T-helper 1 cell (primary cell): ENCODE results near the gene LRRC45.
"Not testable (repeated sequence)": the region's sequence is repeated elsewhere in the genome, so short reads cannot be mapped to it uniquely, and the experiment has no call there.

ENCODE experiments used
- DNase-seq, 5 donors: peaks; one replicate each; pipeline ENCODE4 v3.0.0-alpha.2; 2012 to 2020
- total RNA-seq, 4 donors: gene quantifications; one replicate each; lab custom pipeline; 2026; lab: John Stamatoyannopoulos, UW

The LRRC45 gene
- total RNA-seq, result 14.5 to 21.7 (median 20.8) reads per million in 4 donors

DNA sequence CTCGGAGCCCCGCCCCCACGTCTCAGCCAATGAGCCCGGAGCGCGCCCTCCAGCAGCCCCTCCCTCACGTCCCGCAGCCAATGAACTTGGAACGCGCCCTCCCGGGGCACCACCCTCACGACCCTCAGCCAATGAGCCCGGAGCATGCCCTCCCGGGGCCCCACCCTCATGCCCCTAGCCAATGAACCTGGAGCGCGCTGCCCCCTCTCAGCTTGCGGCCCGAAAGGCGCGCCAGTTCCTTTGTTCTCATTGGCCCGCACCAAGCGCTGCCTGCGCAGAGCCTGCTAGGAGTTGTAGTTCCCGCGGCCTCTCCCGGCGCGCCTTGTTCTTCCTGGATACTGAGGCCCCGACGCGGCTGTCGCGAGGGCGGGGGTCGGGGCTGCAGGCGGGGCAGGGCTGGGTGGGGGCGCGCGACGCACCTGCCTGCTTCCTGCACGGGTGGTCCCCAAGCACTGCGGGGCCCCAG lies at the start of gene LRRC45:
LRRC45 (plus strand) TSS at position 325 of the 466 bp plus-strand sequence. CDS start 339 bp downstream, outside the sequence.
- peak; percentile 99 to 100 (median 100) for DNase-seq

DNA sequence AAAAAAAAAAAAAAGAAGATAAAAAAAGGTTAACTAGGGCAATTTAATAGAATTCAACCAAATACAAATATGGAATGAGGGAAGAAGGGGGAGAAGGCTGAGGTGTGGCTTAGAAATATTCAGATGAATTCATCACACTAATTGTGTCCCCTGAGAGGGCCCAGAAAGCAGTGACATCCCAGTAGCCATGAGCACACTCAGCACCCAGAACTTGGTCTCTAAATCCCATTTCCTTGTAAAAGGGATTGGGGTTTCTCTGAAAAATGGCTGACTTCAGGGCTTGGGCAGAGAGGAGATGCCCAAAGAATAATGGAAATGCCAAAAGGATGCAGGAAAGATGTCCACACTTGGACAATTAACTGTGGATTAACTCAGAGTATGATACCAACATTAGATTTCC lies 49.7 kb upstream of the LRRC45 start:
- no peak for DNase-seq

DNA sequence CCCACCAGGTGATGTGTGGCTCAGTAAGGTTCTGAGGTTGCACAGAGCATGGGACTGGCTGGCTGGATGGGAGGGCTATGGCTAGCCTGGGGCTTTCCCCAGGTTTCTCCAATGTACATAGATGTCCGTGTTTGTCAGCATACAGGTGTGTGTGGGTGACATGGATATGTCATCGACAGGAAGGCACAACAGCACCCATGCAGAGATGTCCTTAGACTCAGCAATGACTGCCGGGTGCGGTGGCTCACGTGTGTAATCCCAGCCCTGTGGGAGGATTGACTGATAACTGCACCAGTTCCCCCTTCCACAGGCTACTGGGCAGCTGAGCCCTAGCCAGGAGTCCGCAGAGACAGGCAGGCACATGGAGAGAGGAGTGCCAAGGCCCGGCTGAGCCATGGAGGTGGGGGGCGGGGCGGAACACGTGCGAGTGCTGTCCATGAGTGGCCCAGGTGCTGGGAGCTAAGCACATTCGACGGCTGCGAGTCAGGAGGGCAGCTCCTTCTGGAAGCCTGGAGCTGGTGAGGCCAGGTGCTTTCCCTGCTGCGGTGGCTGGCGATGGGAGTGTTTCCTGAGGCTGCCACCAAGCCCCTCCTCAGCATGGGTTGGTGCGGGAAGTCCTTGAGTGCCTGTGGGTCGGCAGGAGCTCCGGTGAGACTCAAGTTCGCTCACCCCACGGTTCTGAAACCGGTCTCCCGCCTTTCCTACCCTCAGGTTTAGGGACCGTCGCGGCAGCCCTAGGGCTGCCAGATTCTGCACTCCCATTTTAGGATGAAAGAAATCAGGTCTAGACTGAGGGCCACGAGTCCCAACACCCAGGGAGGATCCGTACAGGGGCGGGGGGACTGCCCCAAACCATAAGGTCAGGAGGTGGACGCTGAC lies 46.5 kb upstream of the LRRC45 start:
- DNase-seq, result peak in 1 of 5 donors; percentile 24

DNA sequence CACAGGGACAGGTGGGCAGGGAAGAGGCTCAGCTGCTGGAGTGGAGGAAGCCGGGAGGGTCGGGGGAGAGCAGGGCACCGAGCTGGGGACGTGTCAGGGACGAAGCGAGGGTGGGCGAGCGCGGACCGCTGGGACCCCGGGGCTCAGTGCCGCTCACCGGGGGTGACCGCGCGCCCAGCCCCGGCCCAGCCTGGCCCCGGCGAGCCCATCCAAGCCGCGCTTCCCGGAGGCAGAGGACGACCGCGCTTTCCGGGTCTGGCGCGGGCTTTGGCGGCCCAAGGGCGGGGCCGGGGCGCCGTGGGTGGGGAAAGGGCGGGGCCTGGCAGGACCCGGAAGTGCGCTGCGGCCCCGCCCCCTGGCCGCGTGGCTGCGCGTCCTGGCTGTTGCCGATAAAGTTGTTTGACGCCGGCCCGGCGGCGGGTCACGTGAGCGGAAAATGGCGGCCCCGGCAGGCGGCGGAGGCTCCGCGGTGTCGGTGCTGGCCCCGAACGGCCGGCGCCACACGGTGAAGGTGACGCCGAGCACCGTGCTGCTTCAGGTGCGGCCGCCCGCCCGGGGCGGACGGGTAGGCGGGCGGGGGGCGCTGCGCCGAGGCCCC lies 45.8 kb upstream of the LRRC45 start, which contains the start of gene ASPSCR1:
ASPSCR1 (plus strand) TSS at position 419 of the 598 bp plus-strand sequence; CDS start at position 437, 18 bp downstream.
- DNase-seq, result peak; percentile 82 to 94 (median 87)

DNA sequence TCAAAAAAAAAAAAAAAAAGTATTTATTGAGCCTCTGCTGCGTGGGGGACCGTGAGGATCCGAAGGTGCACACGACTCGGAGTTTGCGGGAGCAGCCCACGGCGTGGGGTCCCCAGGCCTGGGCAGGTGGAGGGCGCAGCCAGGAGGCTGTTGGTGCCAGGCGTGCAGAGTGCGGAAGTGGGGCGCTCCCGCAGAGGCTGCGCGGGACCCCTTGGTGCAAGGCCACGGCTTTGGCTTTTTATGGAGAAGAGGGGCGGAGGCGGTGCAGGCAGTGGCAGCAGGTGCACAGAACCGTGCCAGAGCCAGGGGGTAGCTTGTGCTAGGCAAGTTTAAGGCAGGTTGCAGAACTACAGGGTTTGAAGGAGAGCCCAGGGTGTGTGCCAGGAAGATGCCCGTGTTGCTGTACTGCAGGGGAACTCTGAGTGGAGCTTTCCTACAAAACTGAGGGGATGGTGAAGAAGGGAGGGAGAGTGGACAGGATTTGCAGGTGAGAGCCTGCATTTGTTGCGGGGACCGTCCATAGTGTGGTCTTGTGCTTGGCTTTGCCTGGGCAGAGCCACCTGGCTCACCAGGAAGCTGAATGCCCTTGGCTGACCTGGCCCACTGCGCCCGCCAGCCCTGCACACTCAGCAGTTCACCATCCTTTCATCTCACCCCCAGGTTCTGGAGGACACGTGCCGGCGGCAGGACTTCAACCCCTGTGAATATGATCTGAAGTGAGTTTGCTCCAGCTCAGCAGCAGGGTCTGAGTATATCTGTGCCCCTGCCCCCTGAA lies 44.4 kb upstream of the LRRC45 start:
- DNase-seq, result no peak

DNA sequence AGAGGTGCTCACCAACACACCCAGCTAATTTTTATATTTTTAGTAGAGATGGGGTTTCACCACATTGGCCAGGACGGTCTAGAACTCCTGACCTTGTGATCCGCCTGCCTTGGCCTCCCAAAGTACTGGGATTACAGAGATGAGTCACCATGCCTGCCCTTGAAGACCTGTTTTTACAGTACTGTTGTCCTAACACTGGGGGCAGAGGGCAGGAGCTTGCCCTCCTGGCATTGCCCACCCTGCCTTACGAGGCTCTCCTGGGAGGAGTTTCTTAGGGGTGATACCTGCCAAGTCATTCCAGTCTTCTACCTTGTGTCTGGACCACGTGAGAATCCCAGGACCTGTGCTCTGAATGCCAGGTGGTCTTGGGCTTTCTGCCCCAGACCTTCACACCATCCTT lies 43.0 kb upstream of the LRRC45 start:
- no peak for DNase-seq

DNA sequence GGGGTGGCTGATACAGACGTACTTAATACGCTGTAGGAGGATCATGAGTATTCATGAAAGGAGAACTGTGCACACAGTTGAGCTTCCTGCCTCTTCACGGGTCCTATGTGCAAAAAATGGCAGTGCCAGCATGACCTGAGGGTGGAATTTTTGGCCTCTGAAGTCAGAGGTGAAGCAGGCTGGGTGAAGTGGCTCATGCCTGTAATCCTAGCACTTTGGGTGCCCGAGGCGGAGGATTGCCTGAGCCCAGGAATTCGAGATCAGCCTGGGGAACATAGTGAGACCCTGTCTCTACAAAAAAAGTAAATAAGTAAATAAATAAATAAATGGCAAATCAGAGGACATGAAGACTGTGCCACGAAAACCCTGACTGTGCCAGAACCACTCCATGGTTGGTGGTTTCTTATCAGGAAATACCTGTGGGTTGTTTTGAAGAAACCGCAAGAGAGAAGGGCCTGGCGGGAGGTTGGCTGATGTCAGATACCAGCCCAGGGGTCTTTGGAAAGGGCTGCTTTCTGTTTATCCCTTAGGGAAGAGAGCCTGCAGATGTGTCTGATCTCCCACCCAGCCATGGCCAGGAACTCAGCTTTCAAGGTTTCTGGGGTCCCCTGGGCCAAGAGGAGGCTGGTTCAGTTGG lies 42.3 kb upstream of the LRRC45 start:
- DNase-seq, result no peak

DNA sequence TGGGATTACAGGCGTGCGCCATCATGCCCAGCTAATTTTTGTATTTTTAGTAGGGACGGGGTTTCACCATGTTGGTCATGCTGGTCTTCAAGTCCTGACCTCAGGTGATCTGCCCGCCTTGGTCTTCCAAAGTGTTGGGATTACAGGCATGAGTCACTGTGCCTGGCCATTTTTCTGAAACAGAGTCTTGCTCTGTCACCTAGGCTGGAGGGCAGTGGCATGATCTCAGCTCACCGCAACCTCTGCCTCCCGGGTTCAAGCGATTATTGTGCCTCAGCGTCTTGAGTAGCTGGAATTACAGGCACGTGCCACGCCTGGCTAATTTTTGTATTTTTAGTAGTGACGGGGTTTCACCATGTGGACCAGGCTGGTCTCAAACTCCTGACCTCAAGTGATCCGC lies 41.6 kb upstream of the LRRC45 start:
- not testable (repeated sequence) for DNase-seq

DNA sequence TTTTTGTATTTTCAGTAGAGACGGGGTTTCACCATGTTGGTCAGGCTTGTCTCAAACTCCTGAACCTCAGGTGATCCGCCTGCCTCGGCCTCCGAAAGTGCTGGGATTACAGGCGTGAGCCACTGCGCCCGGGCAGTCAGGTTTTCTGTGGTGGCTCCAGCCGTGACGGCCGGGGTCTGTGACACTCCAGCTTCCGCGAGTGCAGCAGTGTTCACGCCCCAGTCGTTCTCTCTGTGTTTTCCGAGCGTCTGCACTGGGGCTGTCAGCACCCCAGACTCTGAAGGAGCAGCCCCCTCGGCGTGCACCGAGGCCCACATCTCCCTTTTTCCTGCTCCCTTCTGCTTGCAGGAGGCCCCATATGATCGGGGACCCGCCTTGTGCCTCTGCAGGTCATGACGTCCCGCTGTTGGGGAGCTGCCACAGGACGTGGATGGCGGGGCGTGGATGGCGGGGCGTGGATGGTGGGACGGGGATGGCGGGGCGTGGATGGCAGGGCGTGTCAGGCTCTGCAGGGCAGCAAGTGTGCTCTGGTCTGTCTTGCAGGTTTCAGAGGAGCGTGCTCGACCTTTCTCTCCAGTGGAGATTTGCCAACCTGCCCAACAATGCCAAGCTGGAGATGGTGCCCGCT lies 40.0 kb upstream of the LRRC45 start:
- DNase-seq, result no peak

DNA sequence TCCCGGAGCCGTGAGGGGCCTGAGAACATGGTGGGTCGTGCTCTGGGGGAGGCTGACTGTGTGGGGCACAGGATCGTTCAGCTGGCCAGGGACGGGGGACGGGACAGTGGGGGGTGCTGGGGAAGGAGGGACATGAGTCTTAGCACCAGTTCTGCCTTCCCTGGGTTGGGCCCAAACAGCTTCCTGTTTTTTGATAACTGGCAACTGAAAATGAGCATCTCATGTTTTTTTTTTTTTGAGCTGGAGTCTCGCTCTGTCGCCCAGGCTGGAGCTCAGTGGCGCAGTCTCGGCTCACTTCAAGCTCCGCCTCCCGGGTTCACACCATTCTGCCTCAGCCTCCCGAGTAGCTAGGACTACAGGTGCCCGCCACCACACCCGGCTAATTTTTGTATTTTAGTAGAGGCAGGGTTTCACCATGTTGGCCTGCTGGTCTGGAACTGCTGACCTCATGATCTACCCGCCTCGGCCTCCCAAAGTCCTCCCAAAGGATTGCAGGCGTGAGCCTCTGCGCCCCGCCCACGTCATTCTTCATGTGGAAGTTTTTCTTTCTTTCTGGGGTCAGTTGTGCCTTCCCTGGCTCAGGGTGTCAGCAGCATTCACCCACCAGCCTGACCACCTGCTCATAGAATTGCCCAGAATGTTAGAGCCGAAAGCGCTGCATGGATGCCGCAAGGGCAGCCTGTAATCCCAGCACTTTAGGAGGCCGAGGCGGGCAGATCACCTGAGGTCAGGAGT lies 39.3 kb upstream of the LRRC45 start:
- DNase-seq, result no peak

DNA sequence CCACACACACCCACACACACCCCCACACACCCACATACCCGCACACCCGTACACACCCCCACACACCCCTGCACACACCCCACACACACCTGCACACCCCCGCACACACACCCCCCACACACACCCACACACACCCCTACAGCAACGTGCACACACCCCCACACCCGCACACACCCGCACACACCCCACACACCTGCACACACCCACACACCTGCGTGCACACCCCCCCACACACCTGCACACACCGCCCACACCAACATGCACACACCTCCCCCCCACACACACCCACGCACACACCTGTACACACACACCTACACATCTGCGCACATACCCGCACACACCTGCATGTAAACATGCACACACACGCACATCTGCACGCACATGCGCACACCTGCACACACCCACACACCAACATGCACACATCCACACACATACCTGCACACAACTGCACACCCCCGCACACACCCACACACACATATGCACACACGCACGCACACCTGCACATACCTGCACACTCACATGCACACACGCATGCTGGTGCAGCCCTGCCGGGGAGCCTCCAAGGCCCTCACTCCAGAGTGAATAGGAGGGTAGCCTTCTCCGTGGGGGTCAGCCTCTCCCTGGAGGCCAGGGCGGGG lies 38.2 kb upstream of the LRRC45 start:
- no peak for DNase-seq

DNA sequence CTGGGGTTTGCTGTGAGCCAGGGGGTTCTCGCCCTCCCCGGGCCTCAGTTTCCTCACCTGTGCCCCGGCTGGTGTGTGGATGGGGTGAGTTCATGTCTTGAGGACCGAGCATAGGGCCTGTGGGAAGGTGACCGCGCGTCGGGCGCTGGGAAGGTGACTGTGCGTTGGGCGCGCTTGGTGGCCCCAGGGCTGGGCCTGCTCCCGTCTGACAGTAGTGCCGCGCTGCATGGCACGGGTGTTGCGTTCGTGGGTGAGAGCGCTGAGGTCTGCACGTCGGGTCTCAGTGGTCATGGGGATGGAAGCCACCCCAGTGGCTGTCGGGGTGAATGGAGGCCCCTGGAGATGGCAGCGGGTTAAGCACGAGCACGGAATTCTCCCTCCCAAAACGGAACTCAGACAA lies 36.5 kb upstream of the LRRC45 start:
- DNase-seq, result no peak

DNA sequence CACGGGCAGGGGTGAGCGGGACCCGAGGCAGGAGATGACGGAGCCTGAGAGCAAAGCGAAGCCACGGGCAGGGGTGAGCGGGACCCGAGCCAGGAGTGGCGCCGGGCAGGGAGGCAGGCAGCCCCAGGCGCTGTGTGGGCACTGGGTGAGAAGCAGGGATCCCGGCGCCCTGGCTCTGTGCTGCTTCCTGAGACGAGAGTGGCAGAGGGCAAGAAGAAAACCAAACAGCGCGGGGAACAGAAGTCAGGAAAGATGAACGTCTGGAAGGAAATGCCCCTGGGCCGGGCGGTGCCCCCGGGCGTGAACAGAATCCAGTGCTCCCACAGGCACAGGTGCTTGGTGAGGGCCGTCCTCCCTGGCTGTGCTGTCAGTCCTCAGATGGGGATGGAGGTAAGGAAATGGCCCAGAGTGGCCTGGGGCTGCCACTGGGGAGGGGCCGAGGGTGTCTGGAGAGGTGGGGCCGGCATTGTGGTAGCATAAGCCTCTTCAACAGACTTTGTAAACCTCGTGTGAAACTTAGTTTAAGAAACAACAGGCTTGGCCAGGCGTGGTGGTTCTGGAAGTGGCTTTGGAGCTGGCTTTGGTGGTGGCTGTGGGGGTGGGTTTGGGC lies 35.8 kb upstream of the LRRC45 start:
- DNase-seq, result no peak

DNA sequence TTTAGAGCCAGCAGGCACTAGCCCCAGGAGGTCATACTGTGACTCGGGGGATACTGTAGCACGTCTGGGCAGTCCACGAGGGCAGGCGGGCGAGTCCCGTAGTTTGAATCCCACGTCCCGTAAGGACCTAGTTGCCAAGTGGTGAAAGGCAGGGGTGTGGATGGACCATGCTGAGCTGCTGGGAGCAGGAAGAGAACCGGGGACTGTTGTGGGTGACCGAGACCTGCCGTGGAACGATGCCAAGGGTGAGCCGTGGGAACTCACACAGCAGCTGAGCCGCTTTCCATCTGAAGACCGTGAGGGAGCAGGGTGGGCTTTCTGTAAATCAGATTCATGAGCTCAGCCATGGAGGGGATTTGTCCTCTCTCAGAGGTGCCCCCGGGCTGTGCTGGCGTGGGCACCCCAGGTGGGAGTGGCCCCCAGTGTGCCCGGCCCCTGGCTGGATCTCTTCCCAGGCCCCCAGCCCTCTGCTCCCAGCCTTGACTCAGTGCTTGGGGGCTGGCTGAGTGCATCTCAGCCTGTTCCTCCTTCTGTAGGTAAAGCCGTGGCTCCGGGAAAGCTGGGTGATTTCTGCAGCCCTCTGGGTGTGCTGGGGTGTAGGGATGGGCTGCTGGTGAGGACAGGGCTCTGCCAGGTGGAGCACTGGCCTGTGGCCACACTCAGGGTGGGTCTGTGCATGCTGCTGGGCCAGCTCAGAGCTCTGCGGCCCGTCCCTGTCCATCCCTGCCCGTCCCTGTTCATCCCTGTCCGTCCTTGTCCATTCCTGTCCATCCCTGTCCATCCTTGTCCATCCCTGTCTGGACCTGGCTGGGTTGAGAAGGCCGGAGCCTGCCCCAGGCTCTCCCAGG lies 32.0 kb upstream of the LRRC45 start:
- no peak for DNase-seq

DNA sequence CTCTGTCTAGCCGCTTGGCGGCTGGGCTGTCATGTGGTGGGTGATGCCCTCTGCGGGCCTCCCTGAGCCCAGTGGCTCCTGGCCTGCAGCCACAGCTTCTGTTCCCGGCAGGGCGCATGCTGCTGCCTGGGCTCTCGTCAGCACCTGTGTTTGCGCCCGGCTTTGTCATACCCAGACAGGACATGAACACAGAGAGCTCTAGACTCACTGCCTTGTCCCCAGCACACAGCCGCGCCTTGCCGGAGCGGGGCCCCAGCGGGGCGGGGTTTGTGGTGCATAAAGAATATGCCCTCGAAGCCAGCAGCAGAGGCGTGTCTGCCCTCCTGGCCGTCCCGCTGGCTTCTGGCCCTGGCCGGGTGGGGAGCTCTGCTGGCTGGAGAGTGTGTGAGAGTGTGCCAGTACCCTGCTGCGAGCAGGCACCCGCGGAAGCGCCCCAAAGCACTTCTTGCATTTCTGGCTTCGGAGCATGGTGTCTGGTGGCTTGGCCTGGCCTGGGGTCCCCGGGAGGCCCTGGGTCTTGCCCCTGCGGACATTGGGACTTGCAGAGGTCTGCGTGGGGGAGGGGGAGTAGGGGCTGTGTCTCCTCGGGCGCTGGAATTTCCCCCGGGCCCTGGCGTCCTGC lies 31.3 kb upstream of the LRRC45 start:
- no peak for DNase-seq

DNA sequence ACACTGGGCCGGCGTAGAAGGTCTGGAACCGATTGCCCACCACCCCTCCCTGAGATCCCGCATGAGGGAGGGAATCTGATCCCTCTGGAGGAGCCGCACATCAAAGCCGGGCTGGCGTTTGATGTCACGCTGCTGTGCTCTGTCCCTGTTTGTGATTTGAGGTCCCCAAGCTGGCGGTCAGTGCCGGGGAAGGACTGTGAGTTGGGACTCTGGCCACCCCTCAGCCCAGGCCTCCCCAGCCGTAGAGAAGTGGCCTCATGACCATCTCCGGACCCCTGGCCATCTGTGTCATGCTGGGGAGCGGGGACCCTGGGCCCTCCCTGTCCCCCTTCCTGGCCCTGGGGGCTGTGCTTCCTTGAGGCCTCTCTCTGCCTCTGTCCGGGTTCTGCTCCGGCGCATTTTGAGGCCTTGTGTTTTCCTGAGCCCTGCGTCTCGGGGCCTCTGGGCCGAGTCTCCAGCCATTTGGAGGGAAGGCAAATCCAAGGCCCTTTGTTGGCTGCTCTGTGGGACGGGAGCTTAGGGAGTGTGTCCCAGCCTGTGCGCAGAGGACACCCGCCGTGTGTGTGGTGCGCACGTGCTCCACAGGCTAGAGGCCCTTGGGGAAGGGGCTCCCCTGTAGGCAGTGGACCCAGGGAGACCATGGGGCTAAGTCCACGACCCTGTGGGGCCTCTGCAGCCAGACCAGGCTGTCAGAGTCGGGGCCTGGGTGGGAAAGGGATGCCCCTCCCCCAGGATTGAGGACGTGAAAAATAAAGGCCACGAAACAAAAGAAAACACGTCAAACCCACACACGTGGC lies 30.6 kb upstream of the LRRC45 start:
- DNase-seq, result no peak

DNA sequence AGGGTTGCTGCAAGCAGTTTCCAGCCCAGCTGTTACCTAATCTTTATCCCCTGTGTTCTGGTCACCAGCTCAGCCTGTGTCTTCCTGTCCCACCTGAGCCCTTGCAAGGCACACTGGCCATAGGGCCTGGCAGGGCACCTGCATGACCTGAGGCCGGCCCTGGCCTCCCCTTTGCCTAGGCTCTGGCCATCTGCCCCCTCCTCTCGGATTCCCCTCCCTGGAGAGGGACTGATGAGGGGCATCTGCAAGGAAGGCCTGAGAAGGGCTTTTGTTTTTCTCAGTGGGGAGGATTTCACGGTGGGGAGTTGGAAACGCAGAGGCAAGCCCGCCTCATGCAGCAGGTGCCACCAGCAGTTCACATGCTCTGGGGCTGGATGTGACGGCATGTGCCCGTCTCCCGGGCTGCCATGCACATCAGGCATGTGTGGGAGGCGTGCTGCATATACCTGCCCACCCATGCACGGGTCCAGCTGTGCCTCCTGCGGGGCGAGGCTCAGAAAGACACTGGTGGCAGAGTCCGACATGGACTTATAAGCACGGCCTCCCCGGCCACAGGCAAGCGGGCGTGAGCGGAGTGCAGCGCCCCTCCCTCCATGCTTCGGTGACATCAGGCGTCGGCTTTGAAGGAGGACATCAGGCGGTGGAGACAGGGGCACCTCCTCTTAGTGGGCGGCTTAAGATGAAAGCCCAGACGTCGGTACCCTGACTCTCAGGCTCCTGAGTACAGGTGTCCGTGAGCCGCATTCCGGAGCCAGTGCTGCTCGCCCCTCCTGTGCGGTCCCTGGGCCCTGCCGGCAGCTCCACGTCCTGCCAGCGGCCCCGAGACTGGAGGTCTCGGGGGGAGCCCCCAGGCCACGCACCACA lies 29.1 kb upstream of the LRRC45 start:
- DNase-seq, result no peak
